Stimulated activated naive CD8-positive, alpha-beta T cell treated with anti-CD3 and anti-CD28 coated beads, Interleukin-15, amount 100 ng/mL, for 72 hours (primary cell): ENCODE measurements around the gene IFT80.

ENCODE experiments used
- ATAC-seq: fragments of 150-1000 bp; cut with Tn5 transposase; 2 replicates; pipeline ENCODE4 v1.10.0; 2021; ENCODE audit warnings: mild to moderate bottlenecking, moderate library complexity
- DNase-seq, 2 donors: peaks; one replicate each; pipeline ENCODE4 v3.0.0; 2021 to 2022
- H3K27ac Mint-ChIP-seq, 2 donors: one replicate each; pipeline ENCODE4 v1.8.0; 2022; ENCODE audit warnings: mild to moderate bottlenecking in 2 of 2, mixed read lengths in 2 of 2, moderate library complexity in 2 of 2
- H3K27me3 Mint-ChIP-seq: one replicate; pipeline ENCODE4 v1.8.0; 2022; ENCODE audit warnings: mixed read lengths
- H3K4me1 Mint-ChIP-seq: one replicate; pipeline ENCODE4 v1.8.0; 2022; ENCODE audit warnings: mild to moderate bottlenecking, mixed read lengths
- H3K4me3 Mint-ChIP-seq, 2 donors: one replicate each; pipeline ENCODE4 v1.8.0; 2022; ENCODE audit warnings: mild to moderate bottlenecking in 2 of 2, mixed read lengths in 2 of 2, moderate library complexity in 1 of 2
- H3K9me3 Mint-ChIP-seq, 2 donors: one replicate each; pipeline ENCODE4 v1.8.0; 2022; ENCODE audit warnings: mixed read lengths in 2 of 2

Gene IFT80

GRCh38 chr3:160224256-160224655, 174.8 kb downstream of the IFT80 start:
- H3K4me1 Mint-ChIP-seq, result peaks cover 21% of the 10 kb centered on the region
- peak overlapping the region in 1 of 2 donors; percentile 4 for H3K4me3 Mint-ChIP-seq
- peaks cover 61% of the 10 kb centered on the region for H3K27me3 Mint-ChIP-seq
- no peak for DNase-seq
- H3K27ac Mint-ChIP-seq, result no peak overlapping the region
- H3K9me3 Mint-ChIP-seq, result no peaks in the 10 kb centered on the region
- ATAC-seq, result no peak

- DNase-seq, result no peak
- H3K27ac Mint-ChIP-seq, result no peak overlapping the region
- no peak for ATAC-seq
- H3K9me3 Mint-ChIP-seq, result no peaks in the 10 kb centered on the region
- no peak overlapping the region for H3K4me3 Mint-ChIP-seq
- peaks cover 13% of the 10 kb centered on the region for H3K4me1 Mint-ChIP-seq
- peaks cover 73% of the 10 kb centered on the region for H3K27me3 Mint-ChIP-seq
Measured at GRCh38 chr3:160221019-160221418, 178.0 kb downstream of the IFT80 start.

GRCh38 chr3:160220038-160220437, 179.0 kb downstream of the IFT80 start:
- no peaks in the 10 kb centered on the region for H3K9me3 Mint-ChIP-seq
- DNase-seq (no peak), ATAC-seq (no peak)
- H3K27me3 Mint-ChIP-seq, result peaks cover 69% of the 10 kb centered on the region
- peaks cover 11% of the 10 kb centered on the region for H3K4me1 Mint-ChIP-seq
- H3K27ac Mint-ChIP-seq, result no peak overlapping the region
- no peak overlapping the region for H3K4me3 Mint-ChIP-seq

DNA sequence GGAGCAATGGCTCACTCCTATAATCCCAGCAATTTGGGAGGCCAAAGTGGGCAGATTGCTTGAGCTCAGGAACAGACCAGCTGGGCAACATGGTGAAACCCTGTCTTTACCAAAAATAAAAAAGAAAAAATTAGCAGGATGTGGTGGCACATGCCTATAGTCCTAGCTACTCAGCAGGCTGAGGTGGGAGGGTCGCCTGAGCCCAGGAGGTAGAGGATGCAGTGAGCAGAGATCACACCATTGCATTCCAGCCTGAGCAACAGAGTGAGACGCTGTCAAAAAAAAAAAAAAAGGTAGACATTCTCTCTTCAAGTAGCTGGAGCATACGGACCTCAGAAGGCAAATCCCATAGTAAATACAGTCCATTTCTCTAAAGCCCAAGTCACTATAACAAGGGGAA, 180.9 kb downstream of the IFT80 start:
- ATAC-seq, result no peak
- no peaks in the 10 kb centered on the region for H3K4me1 Mint-ChIP-seq

DNA sequence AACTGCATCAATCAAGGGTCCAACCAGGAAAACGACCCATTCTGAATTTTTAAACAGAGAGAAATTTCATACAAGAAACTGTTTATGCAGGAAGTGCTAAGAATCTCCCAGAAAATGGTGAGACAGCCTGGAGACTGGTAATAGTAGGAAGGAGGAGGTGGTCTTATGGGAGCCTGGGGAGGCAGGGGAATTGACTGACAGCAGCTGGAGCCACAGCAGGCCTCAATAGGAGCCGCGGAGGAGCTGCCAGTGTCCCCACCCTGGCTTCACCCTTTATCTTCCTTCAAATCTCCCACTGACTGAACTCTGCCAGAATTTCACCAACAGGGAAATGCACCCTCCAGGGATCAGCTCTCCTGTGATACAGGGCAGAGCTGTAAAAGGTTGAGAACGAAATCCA, 181.3 kb downstream of the IFT80 start:
- no peaks in the 10 kb centered on the region for H3K4me1 Mint-ChIP-seq
- no peak for ATAC-seq
- peaks cover 52% of the 10 kb centered on the region for H3K27me3 Mint-ChIP-seq
- H3K4me3 Mint-ChIP-seq, result no peak overlapping the region
- DNase-seq, result no peak
- no peak overlapping the region for H3K27ac Mint-ChIP-seq
- H3K9me3 Mint-ChIP-seq, result no peaks in the 10 kb centered on the region

More for the DNA sequence above, 180.9 kb downstream of the IFT80 start:
- Mint-ChIP-seq H3K4me3 (no peak overlapping the region), H3K9me3 (no peaks in the 10 kb centered on the region), H3K27me3 (peaks cover 55% of the 10 kb centered on the region), H3K27ac (no peak overlapping the region)
- no peak for DNase-seq

DNA sequence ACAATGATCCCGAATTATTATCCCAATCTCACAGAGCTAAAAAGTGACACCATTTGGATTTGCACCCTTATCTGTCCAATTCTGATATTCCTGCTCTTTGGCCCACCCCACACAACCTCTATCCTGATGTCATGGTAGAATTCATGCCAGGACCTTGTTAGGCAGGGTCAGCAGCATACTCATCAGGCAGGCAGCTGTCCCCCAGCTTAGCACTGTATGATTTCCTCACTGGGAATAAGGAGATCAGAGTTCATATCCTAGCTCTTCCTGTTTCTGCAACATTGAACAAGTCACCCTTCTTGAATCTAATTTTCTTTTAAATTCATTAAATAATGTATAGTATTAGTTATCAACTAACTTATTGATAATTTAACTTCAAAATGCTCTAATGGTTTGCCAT, 185.8 kb downstream of the IFT80 start:
- no peak overlapping the region for H3K4me3 Mint-ChIP-seq
- ATAC-seq (no peak), DNase-seq (no peak)
- H3K27ac Mint-ChIP-seq, result no peak overlapping the region
- H3K4me1 Mint-ChIP-seq, result no peaks in the 10 kb centered on the region
- H3K9me3 Mint-ChIP-seq, result no peaks in the 10 kb centered on the region
- peaks cover 27% of the 10 kb centered on the region for H3K27me3 Mint-ChIP-seq

GRCh38 chr3:160210799-160211221, 188.2 kb downstream of the IFT80 start:
- Mint-ChIP-seq H3K4me3 (no peak overlapping the region), H3K4me1 (no peaks in the 10 kb centered on the region), H3K27ac (peak overlapping the region in 1 of 2 donors; percentile 77), H3K9me3 (no peaks in the 10 kb centered on the region), H3K27me3 (peaks cover 17% of the 10 kb centered on the region)
- ATAC-seq, result peak; percentile 50
- DNase-seq, result no peak

GRCh38 chr3:160210341-160210740, 188.7 kb downstream of the IFT80 start:
- H3K4me3 Mint-ChIP-seq, result no peak overlapping the region
- H3K27ac Mint-ChIP-seq, result no peak overlapping the region
- peaks cover 17% of the 10 kb centered on the region for H3K27me3 Mint-ChIP-seq
- H3K4me1 Mint-ChIP-seq, result no peaks in the 10 kb centered on the region
- ATAC-seq (no peak), DNase-seq (no peak)
- H3K9me3 Mint-ChIP-seq, result no peaks in the 10 kb centered on the region
